Upper lobe of left lung (tissue), 6 donors: Measurements from ENCODE around the gene HEPACAM2. TPM values are rescaled to one million over a fixed set of nuclear protein-coding genes. Genes with fewer than 3 reads are reported as not detected.

ENCODE experiments used
- ATAC-seq, 2 donors: fragments of 200-7000 bp; cut with Tn5 transposase; one replicate each; pipeline ENCODE4 v1.9.1; 2022; ENCODE audit warnings: mild to moderate bottlenecking in 2 of 2, moderate library complexity in 2 of 2; ENCODE audit not compliant: low FRiP score in 2 of 2
- DNase-seq, 2 donors: peaks; one replicate each; pipeline ENCODE4 v3.0.0-alpha.2; 2019 to 2020
- H3K27ac ChIP-seq, 4 donors: fragments of 200-600 bp; sonication (generic); one replicate each; pipeline ENCODE4 v1.5.1; 2016 to 2019
- H3K27me3 ChIP-seq, 4 donors: fragments of 200-600 bp; sonication (generic); one replicate each; pipeline ENCODE4 v1.5.1; 2017 to 2019
- H3K36me3 ChIP-seq, 4 donors: fragments of 200-600 bp; sonication (generic); one replicate each; pipeline ENCODE4 v1.5.1; 2016 to 2019
- H3K4me1 ChIP-seq, 4 donors: fragments of 200-600 bp; sonication (generic); one replicate each; pipeline ENCODE4 v1.5.1; 2018 to 2019
- H3K4me3 ChIP-seq, 4 donors: fragments of 200-600 bp; sonication (generic); one replicate each; pipeline ENCODE4 v1.5.1; 2017 to 2019; ENCODE audit warnings: mild to moderate bottlenecking in 2 of 4, moderate library complexity in 1 of 4
- H3K9me3 ChIP-seq, 4 donors: fragments of 200-600 bp; sonication (generic); one replicate each; pipeline ENCODE4 v1.5.1; 2018 to 2019
- CTCF ChIP-seq, 6 experiments: fragments of 450-650 bp in 4 of 6; fragments of 200-600 bp in 2 of 6; sonication (generic) in 2 of 6; IDR thresholded peaks; one replicate each; pipeline ENCODE4 v1.5.1; 2016 to 2019; ENCODE audit warnings: antibody characterized with exemption in 6 of 6
- EP300 ChIP-seq, 4 donors: sonication (generic); formaldehyde crosslinking; IDR thresholded peaks; one replicate each; pipeline ENCODE4 v1.5.1; 2017; ENCODE audit warnings: antibody characterized with exemption in 4 of 4, control low read depth in 2 of 4
- POLR2A ChIP-seq, 4 donors: fragments of 450-650 bp; IDR thresholded peaks; one replicate each; pipeline ENCODE4 v1.5.1; 2016 to 2017; ENCODE audit warnings: antibody characterized with exemption in 4 of 4, mild to moderate bottlenecking in 2 of 4
- POLR2AphosphoS5 ChIP-seq, 2 donors: sonication (generic); formaldehyde crosslinking; IDR thresholded peaks; one replicate each; pipeline ENCODE4 v1.5.1; 2017; ENCODE audit warnings: antibody characterized with exemption in 2 of 2
- WGBS, 2 donors: methylation state at CpG; one replicate each; pipeline ENCODE4 v1.1.5; 2017 to 2018; 5-methylcytosine and 5-hydroxymethylcytosine counted together
- total RNA-seq, 6 donors: library from RNA; depleted of rRNA in 4 of 6; stranded (reverse); fragments of >200 nt in 4 of 6; gene quantifications; one replicate each; pipeline versions ENCODE4 v1.1.0 to v1.2.1, GENCODE V29; 2016 to 2021
- donor health status: DM: no; HTN: no; CAD: no; lungs with moderate emphysema.
- donor health status: DM: no; HTN: yes; CAD: no; lungs with severe emphysema.

HEPACAM2 gene
- total RNA-seq, 6 donors from 2014 or later, result 0.30 to 7.3 (median 0.30) TPM; not detected in 2

- no peaks in the 10 kb centered on the region for H3K27me3 ChIP-seq
- 59 to 60% methylated on average over 2 of the region's 2 CpGs for WGBS, 2 donors
- ATAC-seq, result no peak
- no peak overlapping the region for H3K4me3 ChIP-seq
- H3K27ac ChIP-seq, result no peak overlapping the region
- H3K4me1 ChIP-seq, result no peaks in the 10 kb centered on the region
- H3K9me3 ChIP-seq, result peaks cover 9 to 23% (median 16%) of the 10 kb centered on the region in 4 donors
- H3K36me3 ChIP-seq, result no peaks in the 10 kb centered on the region
- TF ChIP-seq POLR2AphosphoS5 (IDR thresholded peaks at IDR 0.05), result no peak
- TF ChIP-seq EP300 (IDR thresholded peaks at IDR 0.05), result no peak
- no peak for TF ChIP-seq CTCF (IDR thresholded peaks at IDR 0.05)
- no peak for TF ChIP-seq POLR2A (IDR thresholded peaks at IDR 0.05)
- no peak for DNase-seq
Observed at GRCh38 chr7:93171606-93172226, 54.6 kb downstream of the HEPACAM2 start.

- TF ChIP-seq EP300 (IDR thresholded peaks at IDR 0.05) (no peak), POLR2A (IDR thresholded peaks at IDR 0.05) (no peak), CTCF (IDR thresholded peaks at IDR 0.05) (no peak), POLR2AphosphoS5 (IDR thresholded peaks at IDR 0.05) (no peak)
- Histone ChIP-seq H3K36me3 (no peaks in the 10 kb centered on the region), H3K4me3 (no peak overlapping the region), H3K27ac (no peak overlapping the region), H3K27me3 (no peaks in the 10 kb centered on the region), H3K9me3 (peaks cover 0 to 7% (median 2%) of the 10 kb centered on the region in 4 donors), H3K4me1 (no peaks in the 10 kb centered on the region)
- WGBS, 2 donors, result 52 to 53% methylated on average over 1 of the region's 1 CpG
- DNase-seq, result no peak
- ATAC-seq, result no peak
Observed at GRCh38 chr7:93165447-93165846, 60.8 kb downstream of the HEPACAM2 start.

GRCh38 chr7:93164766-93165165, 61.5 kb downstream of the HEPACAM2 start:
- no peak for TF ChIP-seq POLR2A (IDR thresholded peaks at IDR 0.05)
- TF ChIP-seq EP300 (IDR thresholded peaks at IDR 0.05), result no peak
- no peak for TF ChIP-seq CTCF (IDR thresholded peaks at IDR 0.05)
- no peak for TF ChIP-seq POLR2AphosphoS5 (IDR thresholded peaks at IDR 0.05)
- H3K4me3 ChIP-seq, result no peak overlapping the region
- H3K4me1 ChIP-seq, result no peaks in the 10 kb centered on the region
- H3K27ac ChIP-seq, result no peak overlapping the region
- WGBS, 2 donors, result 93 to 97% methylated on average over 2 of the region's 2 CpGs
- peaks cover 0 to 2% (median 0%) of the 10 kb centered on the region in 4 donors for H3K9me3 ChIP-seq
- ATAC-seq, result no peak
- DNase-seq, result no peak
- no peaks in the 10 kb centered on the region for H3K27me3 ChIP-seq
- H3K36me3 ChIP-seq, result no peaks in the 10 kb centered on the region

- ATAC-seq, result no peak
- Histone ChIP-seq H3K27me3 (no peaks in the 10 kb centered on the region), H3K9me3 (no peaks in the 10 kb centered on the region), H3K4me1 (no peaks in the 10 kb centered on the region), H3K36me3 (no peaks in the 10 kb centered on the region), H3K4me3 (no peak overlapping the region), H3K27ac (no peak overlapping the region)
- 82 to 95% methylated on average over 3 of the region's 3 CpGs for WGBS, 2 donors
- DNase-seq, result no peak
- TF ChIP-seq EP300 (IDR thresholded peaks at IDR 0.05) (no peak), CTCF (IDR thresholded peaks at IDR 0.05) (no peak), POLR2AphosphoS5 (IDR thresholded peaks at IDR 0.05) (no peak), POLR2A (IDR thresholded peaks at IDR 0.05) (no peak)
Observed at GRCh38 chr7:93161181-93161762, 65.0 kb downstream of the HEPACAM2 start.

GRCh38 chr7:93160410-93160809, 65.9 kb downstream of the HEPACAM2 start:
- no peak overlapping the region for H3K4me3 ChIP-seq
- TF ChIP-seq POLR2AphosphoS5 (IDR thresholded peaks at IDR 0.05) (no peak), EP300 (IDR thresholded peaks at IDR 0.05) (no peak), CTCF (IDR thresholded peaks at IDR 0.05) (no peak), POLR2A (IDR thresholded peaks at IDR 0.05) (no peak)
- H3K4me1 ChIP-seq, result no peaks in the 10 kb centered on the region
- WGBS, 2 donors, result 54 to 59% methylated on average over 1 of the region's 1 CpG
- H3K27ac ChIP-seq, result no peak overlapping the region
- ATAC-seq (no peak), DNase-seq (no peak)
- H3K27me3 ChIP-seq, result no peaks in the 10 kb centered on the region
- no peaks in the 10 kb centered on the region for H3K9me3 ChIP-seq
- H3K36me3 ChIP-seq, result no peaks in the 10 kb centered on the region
